H9 (cell line): Measurements from ENCODE around the gene FAM83C. TPM values are rescaled to one million over a fixed set of nuclear protein-coding genes. Genes with fewer than 3 reads are reported as not detected.

Experiments
- DNase-seq: peaks from one replicate; pipeline ENCODE4 v3.0.0-alpha.2; 2017
- H2AFZ ChIP-seq: one replicate; pipeline ENCODE4 v1.6.1; 2013; ENCODE audit warnings: mild to moderate bottlenecking, low read length, control low read depth, moderate library complexity
- H2AK5ac ChIP-seq: 2 replicates; pipeline ENCODE4 v1.6.1; 2013; ENCODE audit warnings: low read length, control low read depth, mixed read lengths; ENCODE audit not compliant: insufficient read length
- H2BK120ac ChIP-seq: one replicate; pipeline ENCODE4 v1.6.1; 2013; ENCODE audit warnings: low read depth, mild to moderate bottlenecking, low read length, control low read depth, inconsistent platforms; ENCODE audit not compliant: poor library complexity, severe bottlenecking
- H2BK12ac ChIP-seq: 2 replicates; pipeline ENCODE4 v1.6.1; 2013; ENCODE audit warnings: low read length, control low read depth, mixed read lengths, low read depth; ENCODE audit not compliant: insufficient read length
- H2BK15ac ChIP-seq: 2 replicates; pipeline ENCODE4 v1.6.1; 2013; ENCODE audit warnings: low read depth, low read length, control low read depth
- H2BK20ac ChIP-seq: one replicate; pipeline ENCODE4 v1.6.1; 2013; ENCODE audit warnings: low read depth, mild to moderate bottlenecking, low read length, control low read depth, inconsistent platforms; ENCODE audit not compliant: poor library complexity, severe bottlenecking
- H2BK5ac ChIP-seq: 2 replicates; pipeline ENCODE4 v1.6.1; 2013; ENCODE audit warnings: low read length, control low read depth, mixed read lengths; ENCODE audit not compliant: insufficient read length
- H3K14ac ChIP-seq: 2 replicates; pipeline ENCODE4 v1.6.1; 2013; ENCODE audit warnings: low read length, control low read depth; ENCODE audit not compliant: insufficient read depth
- H3K18ac ChIP-seq: 2 replicates; pipeline ENCODE4 v1.6.1; 2013; ENCODE audit warnings: low read depth, mild to moderate bottlenecking, mixed read lengths, low read length, control low read depth; ENCODE audit not compliant: insufficient read length
- H3K23ac ChIP-seq: 2 replicates; pipeline ENCODE4 v1.6.1; 2013; ENCODE audit warnings: low read length, control low read depth, mixed read lengths, low read depth; ENCODE audit not compliant: insufficient read length
- H3K23me2 ChIP-seq: 2 replicates; pipeline ENCODE4 v1.6.1; 2013; ENCODE audit warnings: low read depth, mild to moderate bottlenecking, mixed read lengths, low read length, control low read depth; ENCODE audit not compliant: insufficient read length, poor library complexity, severe bottlenecking
- H3K27ac ChIP-seq: 2 replicates; pipeline ENCODE4 v1.5.1; 2013; ENCODE audit warnings: low read length, control low read depth, mixed read lengths, low read depth; ENCODE audit not compliant: insufficient read length
- H3K27me3 ChIP-seq: 2 replicates; pipeline ENCODE4 v1.6.1; 2013; ENCODE audit warnings: low read length, control low read depth, inconsistent platforms; ENCODE audit not compliant: insufficient read depth
- H3K4ac ChIP-seq: 2 replicates; pipeline ENCODE4 v1.6.1; 2013; ENCODE audit warnings: low read depth, mild to moderate bottlenecking, control low read depth, inconsistent platforms, low read length, moderate library complexity
- H3K4me1 ChIP-seq: 2 replicates; pipeline ENCODE4 v1.6.1; 2013; ENCODE audit warnings: low read length, control low read depth, inconsistent platforms; ENCODE audit not compliant: insufficient read depth
- H3K4me2 ChIP-seq: 2 replicates; pipeline ENCODE4 v1.6.1; 2013; ENCODE audit warnings: low read length, control low read depth, mixed read lengths; ENCODE audit not compliant: insufficient read length, insufficient read depth
- H3K56ac ChIP-seq: 2 replicates; pipeline ENCODE4 v1.6.1; 2013; ENCODE audit warnings: low read depth, mild to moderate bottlenecking, mixed read lengths, low read length, control low read depth; ENCODE audit not compliant: insufficient read length
- H3K79me1 ChIP-seq: 2 replicates; pipeline ENCODE4 v1.6.1; 2013; ENCODE audit warnings: low read depth, mild to moderate bottlenecking, moderate library complexity, low read length, control low read depth, inconsistent platforms; ENCODE audit not compliant: insufficient read depth, poor library complexity, severe bottlenecking
- H3K79me2 ChIP-seq: 2 replicates; pipeline ENCODE4 v1.6.1; 2013; ENCODE audit warnings: low read length, control low read depth, inconsistent platforms; ENCODE audit not compliant: insufficient read depth
- H3K9ac ChIP-seq: 2 replicates; pipeline ENCODE4 v1.6.1; 2013; ENCODE audit warnings: low read length, control low read depth, mixed read lengths; ENCODE audit not compliant: insufficient read length; ENCODE audit errors: extremely low read depth
- H3K9me3 ChIP-seq: one replicate; pipeline ENCODE4 v1.6.1; 2013; ENCODE audit warnings: low read depth, low read length, inconsistent platforms; ENCODE audit not compliant: control insufficient read depth
- H3T11ph ChIP-seq: one replicate; pipeline ENCODE4 v1.6.1; 2013; ENCODE audit warnings: mild to moderate bottlenecking, low read length, control low read depth, inconsistent platforms
- H4K20me1 ChIP-seq: one replicate; pipeline ENCODE4 v1.6.1; 2013; ENCODE audit not compliant: control insufficient read depth, insufficient read length, insufficient read depth
- H4K5ac ChIP-seq: 2 replicates; pipeline ENCODE4 v1.6.1; 2013; ENCODE audit warnings: low read depth, mild to moderate bottlenecking, mixed read lengths, low read length, control low read depth; ENCODE audit not compliant: insufficient read length
- H4K8ac ChIP-seq: replicated peaks from 2 replicates; pipeline ENCODE4 v1.6.1; 2013; ENCODE audit warnings: low read length, control low read depth, mixed read lengths, low read depth; ENCODE audit not compliant: insufficient read length
- H4K91ac ChIP-seq: 2 replicates; pipeline ENCODE4 v1.6.1; 2013; ENCODE audit warnings: low read depth, mild to moderate bottlenecking, moderate library complexity, mixed read lengths, low read length, control low read depth; ENCODE audit not compliant: insufficient read length
- H3K27ac Mint-ChIP-seq, 3 experiments: 2 replicates in 2 of 3; 3 replicates in 1 of 3; pipeline ENCODE4 v1.8.0; 2020 to 2021; ENCODE audit warnings: mixed read lengths in 3 of 3, mild to moderate bottlenecking in 1 of 3, moderate library complexity in 1 of 3
- H3K27me3 Mint-ChIP-seq: 2 replicates; pipeline ENCODE4 v1.8.0; 2021; ENCODE audit warnings: low read depth, mild to moderate bottlenecking, moderate library complexity, mixed read lengths
- H3K36me3 Mint-ChIP-seq, 3 experiments: 2 replicates in 2 of 3; 3 replicates in 1 of 3; pipeline ENCODE4 v1.8.0; 2020 to 2021; ENCODE audit warnings: low read depth in 3 of 3, mixed read lengths in 3 of 3; ENCODE audit not compliant: insufficient read depth in 1 of 3
- H3K4me1 Mint-ChIP-seq, 2 experiments: 2 replicates each; pipeline ENCODE4 v1.8.0; 2020; ENCODE audit warnings: mixed read lengths in 2 of 2
- H3K4me3 Mint-ChIP-seq, 2 experiments: 2 replicates in 1 of 2; 3 replicates in 1 of 2; pipeline ENCODE4 v1.8.0; 2020 to 2021; ENCODE audit warnings: mild to moderate bottlenecking in 2 of 2, mixed read lengths in 2 of 2, moderate library complexity in 1 of 2
- H3K9me3 Mint-ChIP-seq, 2 experiments: 2 replicates in 1 of 2; 3 replicates in 1 of 2; pipeline ENCODE4 v1.8.0; 2020; ENCODE audit warnings: mild to moderate bottlenecking in 2 of 2, mixed read lengths in 2 of 2, moderate library complexity in 1 of 2
- CTCF ChIP-seq: fragments of 200-600 bp; sonication (generic); conservative IDR thresholded peaks from 3 replicates; pipeline ENCODE4 v1.8.0; 2021; ENCODE audit warnings: antibody characterized with exemption, mild to moderate bottlenecking
- WGBS: extraction: QIAGEN DNeasy Blood & Tissue Kit; methylation state at CpG from one replicate; pipeline ENCODE4 v1.1.7; 2013; ENCODE audit warnings: missing lambda C conversion rate, low lambda C conversion rate, mixed read lengths; ENCODE audit not compliant: insufficient read length; ENCODE audit errors: extremely low coverage; 5-methylcytosine and 5-hydroxymethylcytosine counted together
- total RNA-seq: library from RNA; stranded (reverse); gene quantifications from 2 replicates; pipeline ENCODE4 v1.2.1, GENCODE V29; 2021

FAM83C gene
- total RNA-seq, 1 experiment from 2014 or later = not detected

DNA sequence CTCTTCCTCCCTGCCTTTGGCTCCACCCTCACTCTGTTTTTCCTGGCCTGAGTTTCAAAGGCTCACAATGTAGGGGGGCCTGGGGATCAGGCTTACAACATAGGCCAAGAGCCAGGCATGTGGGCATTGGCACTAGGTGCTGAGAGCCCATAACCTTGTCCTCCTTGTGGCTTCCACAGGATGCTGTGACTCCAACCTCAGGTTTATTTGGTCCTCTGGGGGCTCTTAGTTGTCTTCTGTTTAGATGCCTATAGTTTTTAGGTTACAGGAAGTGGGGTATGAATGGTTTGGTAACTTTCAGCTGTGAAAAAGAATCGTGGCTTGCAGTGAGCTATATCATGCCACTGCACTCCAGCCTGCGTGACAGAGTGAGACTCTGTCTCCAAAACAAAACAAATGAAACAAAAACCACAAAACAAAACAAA lies 40.2 kb downstream of the FAM83C start:
- no peak overlapping the region for H3K18ac ChIP-seq
- H2AFZ ChIP-seq = no peak overlapping the region
- no peak overlapping the region for H3K56ac ChIP-seq
- no peaks in the 10 kb centered on the region for H3K23me2 ChIP-seq
- Mint-ChIP-seq H3K27ac (0 out of 7 replicates have a peak overlapping the region, but pooled peaks of 1 of the 3 experiments have one; percentile 27), H3K4me3 (no peak overlapping the region), H3K9me3 (no peaks in the 10 kb centered on the region; a peak in 1 of 5 replicates), H3K27me3 (no peaks in the 10 kb centered on the region; the same call in none of the 2 replicates), H3K4me1 (peaks cover 25 to 32% of the 10 kb centered on the region in 2 experiments), H3K36me3 (peaks cover 0 to 58% (median 40%) of the 10 kb centered on the region in 3 experiments; a peak in 4 of 7 replicates)
- H3K4me2 ChIP-seq = no peak overlapping the region
- H3K14ac ChIP-seq = no peak overlapping the region
- H3K27ac ChIP-seq = no peak overlapping the region
- H2AK5ac ChIP-seq = no peak overlapping the region
- no peaks in the 10 kb centered on the region for H3K79me1 ChIP-seq
- no peak overlapping the region for H4K5ac ChIP-seq
- no peak overlapping the region for H2BK12ac ChIP-seq
- DNase-seq = no peak
- no peaks in the 10 kb centered on the region for H3K79me2 ChIP-seq
- no peak overlapping the region for H2BK15ac ChIP-seq
- no peaks in the 10 kb centered on the region for H4K20me1 ChIP-seq
- H3T11ph ChIP-seq = no peak overlapping the region
- TF ChIP-seq CTCF = no peak
- no peak overlapping the region for H4K91ac ChIP-seq
- H3K27me3 ChIP-seq = no peaks in the 10 kb centered on the region
- H4K8ac ChIP-seq = no peak overlapping the region
- H3K4ac ChIP-seq = no peak overlapping the region
- H2BK120ac ChIP-seq = no peak overlapping the region
- no peak overlapping the region for H3K23ac ChIP-seq
- no peak overlapping the region for H3K9ac ChIP-seq
- H2BK20ac ChIP-seq = no peak overlapping the region
- no peaks in the 10 kb centered on the region; the same call in 1 of the 2 replicates for H3K4me1 ChIP-seq
- no peaks in the 10 kb centered on the region for H3K9me3 ChIP-seq
- H2BK5ac ChIP-seq = no peak overlapping the region
- WGBS = no CpG with 5 or more reads among the region's 2 CpGs
